ENCODE data around the gene KCNAB2. TPM values are rescaled to one million over a fixed set of nuclear protein-coding genes. Genes with fewer than 3 reads are reported as not detected.

KCNAB2 gene
- total RNA-seq, 2 donors from 2014 or later: 9.3 to 14.3 TPM

- H3K9me3 ChIP-seq: peaks cover 0 to 17% of the 10 kb centered on the region in 2 donors
- no peaks in the 10 kb centered on the region for H3K27me3 ChIP-seq
- no peak overlapping the region for H3K27ac ChIP-seq
- no peaks in the 10 kb centered on the region for H3K4me1 ChIP-seq
- TF ChIP-seq CTCF (IDR thresholded peaks at IDR 0.05): no peak
- H3K4me3 ChIP-seq: no peak overlapping the region
- DNase-seq (ENCODE audit: low spot score): no peak
- no peaks in the 10 kb centered on the region for H3K36me3 ChIP-seq
Observed at GRCh38 chr1:6117624-6118023, 71.9 kb downstream of the KCNAB2 start.

- H3K4me1 ChIP-seq: no peaks in the 10 kb centered on the region
- H3K27ac ChIP-seq: no peak overlapping the region
- DNase-seq (ENCODE audit: low spot score): no peak
- H3K9me3 ChIP-seq: peaks cover 0 to 17% of the 10 kb centered on the region in 2 donors
- H3K27me3 ChIP-seq: no peaks in the 10 kb centered on the region
- no peaks in the 10 kb centered on the region for H3K36me3 ChIP-seq
- TF ChIP-seq CTCF (IDR thresholded peaks at IDR 0.05): no peak
- no peak overlapping the region for H3K4me3 ChIP-seq
Observed at GRCh38 chr1:6118415-6118814, 72.7 kb downstream of the KCNAB2 start.

GRCh38 chr1:6121021-6121421, 75.3 kb downstream of the KCNAB2 start:
- H3K27ac ChIP-seq: no peak overlapping the region
- TF ChIP-seq CTCF (IDR thresholded peaks at IDR 0.05): no peak
- no peaks in the 10 kb centered on the region for H3K4me1 ChIP-seq
- H3K4me3 ChIP-seq: no peak overlapping the region
- H3K27me3 ChIP-seq: no peaks in the 10 kb centered on the region
- H3K9me3 ChIP-seq: peaks cover 0 to 17% of the 10 kb centered on the region in 2 donors
- no peak for DNase-seq (ENCODE audit: low spot score)
- no peaks in the 10 kb centered on the region for H3K36me3 ChIP-seq

- TF ChIP-seq CTCF (IDR thresholded peaks at IDR 0.05): no peak
- DNase-seq (ENCODE audit: low spot score): no peak
- Histone ChIP-seq H3K4me3 (no peak overlapping the region), H3K4me1 (no peaks in the 10 kb centered on the region), H3K36me3 (no peaks in the 10 kb centered on the region), H3K27ac (no peak overlapping the region), H3K27me3 (no peaks in the 10 kb centered on the region), H3K9me3 (peaks cover 0 to 11% of the 10 kb centered on the region in 2 donors)
Observed at GRCh38 chr1:6121651-6122370, 76.1 kb downstream of the KCNAB2 start.

GRCh38 chr1:6123083-6123482, 77.4 kb downstream of the KCNAB2 start:
- H3K4me3 ChIP-seq: no peak overlapping the region
- no peak overlapping the region for H3K27ac ChIP-seq
- H3K27me3 ChIP-seq: no peaks in the 10 kb centered on the region
- H3K9me3 ChIP-seq: no peaks in the 10 kb centered on the region
- H3K36me3 ChIP-seq: no peaks in the 10 kb centered on the region
- DNase-seq (ENCODE audit: low spot score): no peak
- H3K4me1 ChIP-seq: peaks cover 0 to 10% of the 10 kb centered on the region in 2 donors
- TF ChIP-seq CTCF (IDR thresholded peaks at IDR 0.05): no peak

- Histone ChIP-seq H3K36me3 (no peaks in the 10 kb centered on the region), H3K9me3 (no peaks in the 10 kb centered on the region), H3K4me1 (peaks cover 0 to 11% of the 10 kb centered on the region in 2 donors), H3K4me3 (no peak overlapping the region), H3K27ac (no peak overlapping the region), H3K27me3 (no peaks in the 10 kb centered on the region)
- TF ChIP-seq CTCF (IDR thresholded peaks at IDR 0.05): no peak
- DNase-seq (ENCODE audit: low spot score): no peak
Observed at GRCh38 chr1:6123816-6124215, 78.1 kb downstream of the KCNAB2 start.
